K562 (cell line): ENCODE measurements around the gene CLPSL2. TPM values are rescaled to one million over a fixed set of nuclear protein-coding genes. Genes with fewer than 3 reads are reported as not detected.

Source experiments
- ARHGAP35 ChIP-seq: fragments of 450-650 bp; IDR thresholded peaks from 2 replicates; pipeline ENCODE4 v1.6.1; 2018; ENCODE audit not compliant: partially characterized antibody
- DMBX1 ChIP-seq: fragments of 250-450 bp; sonication (Bioruptor Pico); IDR thresholded peaks from 2 replicates; pipeline ENCODE4 v1.8.0; 2022; ENCODE audit warnings: inconsistent platforms, mild to moderate bottlenecking, moderate library complexity, borderline replicate concordance
- ETS1 ChIP-seq: conservative IDR thresholded peaks from 2 replicates; pipeline ENCODE4 v1.6.1; 2011; ENCODE audit warnings: low read depth, mild to moderate bottlenecking, low read length; ENCODE audit not compliant: control insufficient read depth
- FOXK2 ChIP-seq, 2 experiments: fragments of 450-650 bp; IDR thresholded peaks in 1 of 2; conservative IDR thresholded peaks in 1 of 2; 2 replicates each; pipeline ENCODE4 v1.6.1; 2016; ENCODE audit warnings: low read depth in 2 of 2, mild to moderate bottlenecking in 1 of 2
- HIVEP1 ChIP-seq: fragments of 250-450 bp; sonication (Bioruptor Pico); IDR thresholded peaks from 2 replicates; pipeline ENCODE4 v1.4.0; 2020; ENCODE audit warnings: mild to moderate bottlenecking
- HOMEZ ChIP-seq: fragments of 250-450 bp; sonication (Bioruptor Pico); IDR thresholded peaks from 2 replicates; pipeline ENCODE4 v1.4.0; 2020; ENCODE audit warnings: mild to moderate bottlenecking, moderate library complexity
- ILF3 ChIP-seq: fragments of 450-650 bp; IDR thresholded peaks from 2 replicates; pipeline ENCODE4 v1.6.1; 2018; ENCODE audit warnings: antibody characterized with exemption, mild to moderate bottlenecking, moderate library complexity, borderline replicate concordance
- JUN ChIP-seq, 2 experiments: sonication (generic) in 1 of 2; formaldehyde crosslinking in 1 of 2; IDR thresholded peaks; 2 replicates each; pipeline versions ENCODE4 v1.6.1 to v1.8.0; 2012 to 2022; ENCODE audit warnings: borderline replicate concordance in 2 of 2, mild to moderate bottlenecking in 2 of 2, improper control_type of control experiment in 1 of 2, low read depth in 1 of 2, low read length in 1 of 2, missing genetic modification reagents in 1 of 2
- KLF10 ChIP-seq: fragments of 250-450 bp; sonication (Bioruptor Pico); IDR thresholded peaks from 2 replicates; pipeline ENCODE4 v1.6.1; 2021; ENCODE audit warnings: matching md5 sums
- KLF13 ChIP-seq: fragments of 450-650 bp; IDR thresholded peaks from 2 replicates; pipeline ENCODE4 v1.6.1; 2016; ENCODE audit warnings: missing genetic modification characterization, low read depth, mild to moderate bottlenecking, missing compliant biosample characterization, moderate library complexity, borderline replicate concordance
- NR3C1 ChIP-seq: sonication (generic); formaldehyde crosslinking; IDR thresholded peaks from 2 replicates; pipeline ENCODE4 v1.8.1; 2022; ENCODE audit warnings: missing genetic modification reagents
- PHF20 ChIP-seq: fragments of 450-650 bp; IDR thresholded peaks from 2 replicates; pipeline ENCODE4 v1.6.1; 2018; ENCODE audit not compliant: partially characterized antibody
- SMARCA4 ChIP-seq: fragments of 450-650 bp; IDR thresholded peaks from 2 replicates; pipeline ENCODE4 v1.6.1; 2016
- SMARCB1 ChIP-seq: IDR thresholded peaks from 2 replicates; pipeline ENCODE4 v1.6.1; 2011; ENCODE audit warnings: improper control_type of control experiment, low read depth; ENCODE audit not compliant: insufficient read length
- SP1 ChIP-seq: sonication (generic); formaldehyde crosslinking; IDR thresholded peaks from 2 replicates; pipeline ENCODE4 v1.8.1; 2022; ENCODE audit warnings: mild to moderate bottlenecking, missing genetic modification reagents
- TFAP4 ChIP-seq: sonication (generic); formaldehyde crosslinking; IDR thresholded peaks from 2 replicates; pipeline ENCODE4 v1.8.0; 2022; ENCODE audit warnings: missing genetic modification reagents, mild to moderate bottlenecking, moderate library complexity, borderline replicate concordance
- THRB ChIP-seq: fragments of 450-650 bp; formaldehyde crosslinking; conservative IDR thresholded peaks from 2 replicates; pipeline ENCODE4 v1.4.0; 2022; ENCODE audit warnings: mild to moderate bottlenecking, missing genetic modification characterization
- USF1 ChIP-seq: sonication (generic); formaldehyde crosslinking; IDR thresholded peaks from 2 replicates; pipeline ENCODE4 v1.9.0; 2022; ENCODE audit warnings: mild to moderate bottlenecking, missing genetic modification reagents
- WHSC1 ChIP-seq: IDR thresholded peaks from one replicate; pipeline ENCODE4 v1.6.1; 2012; ENCODE audit warnings: low read length, control low read depth, inconsistent platforms
- ZFX ChIP-seq: sonication (generic); formaldehyde crosslinking; IDR thresholded peaks from 2 replicates; pipeline ENCODE4 v1.8.0; 2022; ENCODE audit warnings: mild to moderate bottlenecking, missing genetic modification reagents, moderate library complexity
- ZNF354B ChIP-seq: fragments of 250-450 bp; sonication (Bioruptor Pico); IDR thresholded peaks from 2 replicates; pipeline ENCODE4 v1.4.0; 2020
- polyA plus RNA-seq, 8 experiments: library from polyadenylated mRNA; depleted of rRNA in 4 of 8; stranded (reverse) in 5 of 8; unstranded in 3 of 8; fragments of >200 nt; fragmentation: Nextera tagmentation in 2 of 8; fragmentation: Illumina TruSeq in 1 of 8; extraction: Ambion mirVana in 2 of 8; extraction: Trizol in 1 of 8; gene quantifications; 2 replicates each; pipeline versions ENCODE4 v1.2.1 to v1.2.3, GENCODE V29; 2011 to 2014; ENCODE audit warnings: inconsistent platforms in 1 of 8, missing spikeins in 1 of 8
- total RNA-seq, 7 experiments: library from RNA; depleted of rRNA in 6 of 7; stranded (reverse); fragments of >200 nt in 6 of 7; fragmentation: Illumina TruSeq in 2 of 7; extraction: Trizol in 2 of 7; gene quantifications; 2 replicates each; pipeline versions ENCODE4 v1.2.1 to v1.2.3, GENCODE V29; 2011 to 2021; ENCODE audit warnings: low replicate concordance in 1 of 7

The CLPSL2 gene
- total and polyA plus RNA-seq, 9 of the 15 experiments (the other 6 are each of a cell fraction or from before 2014, with no cell fraction given), result not detected

- TF ChIP-seq FOXK2 (conservative IDR thresholded peaks at IDR 0.05 in 1 of 2, IDR thresholded peaks at IDR 0.05 in 1 of 2; ENCODE audit: low read depth in 2 of 2) (no peak), ZNF354B (CRISPR knock-in tag) (no peak), SP1 (CRISPR knock-in tag) (peak; percentile 91), ETS1 (peak; percentile 66; the same call in 1 of the 2 replicates), HIVEP1 (CRISPR knock-in tag) (no peak), ILF3 (no peak), HOMEZ (0 out of 2 replicates have a peak, but pooled peaks have one; percentile 35), USF1 (CRISPR knock-in tag) (no peak), SMARCB1 (no peak), KLF10 (CRISPR knock-in tag) (no peak), THRB (CRISPR knock-in tag) (no peak), SMARCA4 (peak; percentile 25; the same call in 1 of the 2 replicates), PHF20 (no peak), ZFX (CRISPR knock-in tag) (peak; percentile 19; the same call in 1 of the 2 replicates), DMBX1 (peak; percentile 75), TFAP4 (peak; percentile 92), ARHGAP35 (no peak), JUN (IDR thresholded peaks at IDR 0.05; ENCODE audit: borderline replicate concordance, low read depth, low read length) (no peak), JUN (CRISPR knock-in tag; IDR thresholded peaks at IDR 0.05; ENCODE audit: borderline replicate concordance) (no peak), WHSC1 (no peak), NR3C1 (CRISPR knock-in tag) (peak; percentile 97), KLF13 (tag) (peak; percentile 94)
These were observed 28.8 kb downstream of the CLPSL2 start, which contains the start of gene LHFPL5 (continued) for GRCh38 chr6:35804996-35805736.
